Left hindlimb (tissue), 1 donor: ENCODE measurements around the gene RASSF3.
"Not testable (repeated sequence)": the region's sequence is repeated elsewhere in the genome, so short reads cannot be mapped to it uniquely, and the experiment has no call there.

Experiments used
- DNase-seq: peaks from one replicate; pipeline ENCODE4 v3.0.0-alpha.2; 2018

RASSF3 gene

GRCh38 chr12:64598831-64599230 is 11.5 kb upstream of the RASSF3 start:
- DNase-seq, result no peak

- DNase-seq, result no peak
Measured at GRCh38 chr12:64600164-64600561, 10.1 kb upstream of the RASSF3 start.

GRCh38 chr12:64603183-64603841 is 7.0 kb upstream of the RASSF3 start:
- DNase-seq, result no peak

GRCh38 chr12:64608901-64609535 is 1.3 kb upstream of the RASSF3 start:
- DNase-seq, result no peak

GRCh38 chr12:64609536-64610078 is 688 bp upstream of the RASSF3 start:
- no peak for DNase-seq

DNA sequence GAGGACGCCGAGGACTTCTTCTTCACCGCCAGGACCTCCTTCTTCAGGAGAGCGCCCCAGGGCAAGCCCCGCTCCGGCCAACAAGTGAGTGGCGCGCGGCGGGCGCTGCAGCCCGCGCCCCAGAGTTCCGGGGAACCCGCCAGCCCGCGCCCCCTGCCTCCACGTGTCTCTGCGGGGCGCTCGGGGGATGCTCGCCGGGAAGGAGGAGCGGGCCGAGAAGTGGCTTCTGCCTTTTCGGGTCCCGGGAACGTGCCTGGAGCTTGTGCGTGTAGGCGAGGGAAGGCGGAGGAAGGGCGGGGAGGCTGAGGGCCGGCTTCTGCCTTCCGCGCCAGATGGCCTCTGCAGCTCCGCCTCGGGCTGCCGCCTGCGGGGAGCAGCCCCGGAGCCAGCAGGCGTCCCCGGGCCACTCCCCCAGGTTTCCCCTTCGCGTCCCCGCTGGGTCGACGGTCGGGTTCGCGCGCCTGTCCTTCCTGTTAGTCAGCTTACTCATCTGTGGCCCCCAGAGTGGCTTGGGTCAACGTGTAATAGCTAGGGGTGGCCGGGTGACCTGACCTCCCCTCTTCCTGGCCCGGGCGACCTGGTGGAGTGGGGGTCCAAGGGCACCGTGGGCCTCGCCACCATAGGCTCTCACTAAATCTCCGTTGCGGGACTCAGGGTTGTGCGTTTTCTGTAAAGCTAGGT is 505 bp downstream of the RASSF3 start:
- DNase-seq, result peak; percentile 73

- DNase-seq, result no peak
Measured at GRCh38 chr12:64611341-64612284, 1.3 kb downstream of the RASSF3 start.

- no peak for DNase-seq
Measured at GRCh38 chr12:64612843-64613242, 2.5 kb downstream of the RASSF3 start.

- not testable (repeated sequence) for DNase-seq
Measured at GRCh38 chr12:64613775-64614398, 3.6 kb downstream of the RASSF3 start.

DNA sequence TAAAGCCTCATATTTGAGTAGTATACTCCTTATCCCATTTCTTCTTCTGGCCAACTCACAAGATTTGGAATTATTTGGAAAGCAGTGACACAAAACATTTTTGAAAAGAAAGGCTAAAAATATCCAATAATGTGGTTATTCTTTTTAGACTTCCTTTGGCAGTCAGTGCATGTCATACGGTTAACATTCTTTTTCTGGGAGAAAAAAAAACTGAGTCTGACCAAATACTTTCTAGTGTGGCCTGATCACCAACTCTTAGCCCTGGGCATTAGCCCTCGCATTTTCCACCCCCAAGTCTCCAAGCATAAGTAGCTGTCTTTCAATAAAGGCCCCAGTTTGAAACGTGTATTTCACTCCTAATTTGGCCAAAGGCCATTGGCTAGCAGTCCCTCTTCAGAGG is 5.9 kb downstream of the RASSF3 start:
- DNase-seq, result no peak

DNA sequence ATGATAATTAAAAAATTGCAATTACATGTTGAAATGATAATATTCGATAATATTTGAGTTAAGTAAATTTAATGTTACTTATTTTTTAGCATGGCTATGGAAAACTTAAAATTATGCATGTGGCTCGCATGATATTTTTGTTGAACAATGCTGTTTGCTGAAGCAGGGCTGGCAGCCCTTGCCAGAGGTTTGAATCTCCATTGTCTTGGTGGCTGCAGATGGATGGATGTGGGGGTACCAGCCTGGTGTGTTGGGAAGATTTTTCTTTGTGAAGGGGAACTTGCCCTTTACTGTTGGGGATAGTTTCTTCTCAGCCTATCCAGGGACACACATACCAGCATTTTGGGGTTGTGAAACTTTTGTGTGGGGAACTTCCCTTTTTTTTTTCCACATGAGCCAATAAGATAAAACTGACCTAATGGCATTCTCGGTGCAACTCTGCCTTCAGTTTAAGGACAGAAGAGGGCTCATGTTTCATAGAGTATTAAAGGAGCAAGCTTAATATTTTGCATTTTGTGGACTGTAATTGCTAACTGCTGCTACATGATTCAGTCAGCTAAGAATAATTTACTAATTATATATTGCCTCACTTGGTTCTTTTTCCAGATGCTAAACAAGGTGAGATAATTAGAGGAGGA is 8.8 kb downstream of the RASSF3 start:
- DNase-seq, result no peak

- DNase-seq, result no peak
Measured at GRCh38 chr12:64621257-64621942, 11.1 kb downstream of the RASSF3 start.

- no peak for DNase-seq
Measured at GRCh38 chr12:64624035-64624434, 13.7 kb downstream of the RASSF3 start.

- DNase-seq, result peak; percentile 48
Measured at GRCh38 chr12:64625243-64626077, 15.2 kb downstream of the RASSF3 start.

DNA sequence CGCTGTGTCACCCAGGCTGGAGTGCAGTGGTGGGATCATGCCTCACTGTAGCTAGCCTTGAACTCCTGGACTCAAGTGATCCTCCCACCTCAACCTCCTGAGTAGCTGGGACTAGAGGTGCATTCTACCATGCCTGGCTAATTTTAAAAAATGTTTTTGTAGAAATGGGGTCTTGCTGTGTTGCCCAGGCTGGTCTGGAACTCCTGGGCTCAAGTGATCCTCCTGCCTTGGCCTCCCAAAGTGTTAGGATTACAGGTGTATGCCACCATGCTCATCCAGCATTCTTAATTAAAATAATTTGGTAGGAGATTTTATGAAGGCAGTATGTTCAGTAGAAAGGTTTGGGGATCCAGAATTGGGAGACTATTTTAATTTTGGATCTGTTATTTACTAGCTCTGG is 16.3 kb downstream of the RASSF3 start:
- DNase-seq, result not testable (repeated sequence)

GRCh38 chr12:64627771-64628170 is 17.5 kb downstream of the RASSF3 start:
- no peak for DNase-seq

- DNase-seq, result no peak
Measured at GRCh38 chr12:64631197-64631596, 20.9 kb downstream of the RASSF3 start.

DNA sequence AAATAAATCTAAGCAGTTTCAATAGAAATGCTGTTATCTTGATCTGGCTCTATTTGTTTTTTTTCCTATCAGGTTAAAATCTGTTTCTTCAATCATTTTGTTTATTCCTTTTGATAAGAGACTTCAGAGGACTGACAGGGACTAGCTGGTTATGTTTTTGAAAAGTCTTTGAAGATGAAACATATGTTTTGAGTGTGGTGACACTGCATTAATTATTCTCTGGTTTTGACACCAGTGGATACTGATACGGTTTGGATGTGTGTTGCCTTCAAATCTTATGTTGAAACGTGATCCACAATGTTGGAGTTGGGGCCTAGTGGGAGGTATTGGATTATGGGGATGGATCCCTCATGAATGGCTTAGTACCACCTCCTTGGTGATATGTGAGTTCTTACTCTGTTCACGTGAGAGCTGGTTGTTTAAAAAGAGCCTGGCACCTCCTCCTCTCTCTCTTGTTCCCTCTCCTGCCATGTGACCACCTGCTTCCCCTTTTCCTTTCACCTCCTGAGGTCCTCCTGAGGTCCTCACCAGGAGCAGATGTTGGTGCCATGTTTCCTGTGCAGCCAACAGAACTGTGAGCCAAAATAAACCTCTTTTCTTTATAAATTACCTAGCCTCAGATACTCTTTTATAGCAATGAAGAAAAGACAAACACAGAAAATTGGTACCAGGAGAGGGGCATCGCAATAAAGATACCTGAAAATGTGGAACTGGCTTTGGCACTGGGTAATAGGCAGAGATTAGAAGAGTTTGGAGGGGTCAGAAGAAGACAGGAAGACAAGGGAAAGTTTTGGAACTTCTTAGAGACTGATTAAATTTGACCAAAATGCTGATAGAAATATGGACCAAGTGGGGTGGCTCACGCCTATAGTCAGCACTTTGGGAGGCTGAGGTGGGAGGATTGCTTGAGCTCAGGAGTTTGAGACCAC is 23.0 kb downstream of the RASSF3 start:
- no peak for DNase-seq

GRCh38 chr12:64633940-64634337 is 23.6 kb downstream of the RASSF3 start:
- DNase-seq, result no peak
